ENCODE measurements around the gene LYPD1. TPM values are rescaled to one million over a fixed set of nuclear protein-coding genes. Genes with fewer than 3 reads are reported as not detected.

LYPD1 gene
- polyA plus RNA-seq, 1 donor: 4.0 TPM

GRCh38 chr2:132692816-132693215 lies 22.8 kb upstream of the LYPD1 start:
- no peak overlapping the region for H3K27ac ChIP-seq (ENCODE audit: low read length)

GRCh38 chr2:132691556-132691955 lies 21.6 kb upstream of the LYPD1 start:
- Histone ChIP-seq H3K27ac (ENCODE audit: low read length) (no peak overlapping the region), H3K27me3 (ENCODE audit: control insufficient read depth, insufficient read depth, low read length) (no peaks in the 10 kb centered on the region)

More at GRCh38 chr2:132692816-132693215, 22.8 kb upstream of the LYPD1 start:
- no peak for DNase-seq
- no peak overlapping the region for H3K4me3 ChIP-seq (ENCODE audit: low read length)
- WGBS (ENCODE audit: insufficient coverage, low lambda C conversion rate): no CpG with 5 or more reads among the region's 1 CpG
- H3K36me3 ChIP-seq (ENCODE audit: control insufficient read depth, insufficient read depth, low read length): no peaks in the 10 kb centered on the region
- H3K27me3 ChIP-seq (ENCODE audit: control insufficient read depth, insufficient read depth, low read length): no peaks in the 10 kb centered on the region
- H3K9me3 ChIP-seq (ENCODE audit: control insufficient read depth, low read depth, low read length): no peaks in the 10 kb centered on the region
- H3K4me1 ChIP-seq (ENCODE audit: control insufficient read depth, insufficient read depth, low read length): no peaks in the 10 kb centered on the region

GRCh38 chr2:132690664-132691303 lies 20.8 kb upstream of the LYPD1 start:
- whole genome bisulfite sequencing (ENCODE audit: insufficient coverage, low lambda C conversion rate): no CpG with 5 or more reads among the region's 1 CpG

More at GRCh38 chr2:132691556-132691955, 21.6 kb upstream of the LYPD1 start:
- H3K4me3 ChIP-seq (ENCODE audit: low read length): no peak overlapping the region
- DNase-seq: no peak
- no peaks in the 10 kb centered on the region for H3K9me3 ChIP-seq (ENCODE audit: control insufficient read depth, low read depth, low read length)
- WGBS (ENCODE audit: insufficient coverage, low lambda C conversion rate): no CpG with 5 or more reads among the region's 4 CpGs
- no peaks in the 10 kb centered on the region for H3K4me1 ChIP-seq (ENCODE audit: control insufficient read depth, insufficient read depth, low read length)
- H3K36me3 ChIP-seq (ENCODE audit: control insufficient read depth, insufficient read depth, low read length): no peaks in the 10 kb centered on the region

GRCh38 chr2:132681766-132682165 lies 11.8 kb upstream of the LYPD1 start:
- no peaks in the 10 kb centered on the region for H3K36me3 ChIP-seq (ENCODE audit: control insufficient read depth, insufficient read depth, low read length)
- no peak overlapping the region for H3K27ac ChIP-seq (ENCODE audit: low read length)
- 80% methylated on average over 1 of the region's 1 CpG for WGBS (ENCODE audit: insufficient coverage, low lambda C conversion rate)
- DNase-seq: no peak
- H3K4me1 ChIP-seq (ENCODE audit: control insufficient read depth, insufficient read depth, low read length): no peaks in the 10 kb centered on the region
- H3K4me3 ChIP-seq (ENCODE audit: low read length): no peak overlapping the region
- no peaks in the 10 kb centered on the region for H3K9me3 ChIP-seq (ENCODE audit: control insufficient read depth, low read depth, low read length)
- H3K27me3 ChIP-seq (ENCODE audit: control insufficient read depth, insufficient read depth, low read length): peaks cover 3% of the 10 kb centered on the region

More at GRCh38 chr2:132690664-132691303, 20.8 kb upstream of the LYPD1 start:
- H3K36me3 ChIP-seq (ENCODE audit: control insufficient read depth, insufficient read depth, low read length): no peaks in the 10 kb centered on the region
- DNase-seq: no peak
- no peaks in the 10 kb centered on the region for H3K4me1 ChIP-seq (ENCODE audit: control insufficient read depth, insufficient read depth, low read length)
- no peak overlapping the region for H3K4me3 ChIP-seq (ENCODE audit: low read length)
- no peak overlapping the region for H3K27ac ChIP-seq (ENCODE audit: low read length)
- no peaks in the 10 kb centered on the region for H3K27me3 ChIP-seq (ENCODE audit: control insufficient read depth, insufficient read depth, low read length)
- H3K9me3 ChIP-seq (ENCODE audit: control insufficient read depth, low read depth, low read length): no peaks in the 10 kb centered on the region

- DNase-seq: no peak
- H3K27me3 ChIP-seq (ENCODE audit: control insufficient read depth, insufficient read depth, low read length): peaks cover 3% of the 10 kb centered on the region
- H3K27ac ChIP-seq (ENCODE audit: low read length): no peak overlapping the region
- no peaks in the 10 kb centered on the region for H3K4me1 ChIP-seq (ENCODE audit: control insufficient read depth, insufficient read depth, low read length)
- H3K36me3 ChIP-seq (ENCODE audit: control insufficient read depth, insufficient read depth, low read length): no peaks in the 10 kb centered on the region
- no peaks in the 10 kb centered on the region for H3K9me3 ChIP-seq (ENCODE audit: control insufficient read depth, low read depth, low read length)
- no peak overlapping the region for H3K4me3 ChIP-seq (ENCODE audit: low read length)
- WGBS (ENCODE audit: insufficient coverage, low lambda C conversion rate): 100% methylated on average over 1 of the region's 3 CpGs
These were observed 10.5 kb upstream of the LYPD1 start for GRCh38 chr2:132680544-132680943.

GRCh38 chr2:132678483-132678882 lies 8.5 kb upstream of the LYPD1 start:
- 100% methylated on average over 1 of the region's 2 CpGs for WGBS (ENCODE audit: insufficient coverage, low lambda C conversion rate)
- H3K4me1 ChIP-seq (ENCODE audit: control insufficient read depth, insufficient read depth, low read length): no peaks in the 10 kb centered on the region
- no peaks in the 10 kb centered on the region for H3K36me3 ChIP-seq (ENCODE audit: control insufficient read depth, insufficient read depth, low read length)
- no peak overlapping the region for H3K4me3 ChIP-seq (ENCODE audit: low read length)
- H3K9me3 ChIP-seq (ENCODE audit: control insufficient read depth, low read depth, low read length): no peaks in the 10 kb centered on the region
- no peak for DNase-seq
- H3K27ac ChIP-seq (ENCODE audit: low read length): no peak overlapping the region
- peaks cover 3% of the 10 kb centered on the region for H3K27me3 ChIP-seq (ENCODE audit: control insufficient read depth, insufficient read depth, low read length)

- Histone ChIP-seq H3K36me3 (ENCODE audit: control insufficient read depth, insufficient read depth, low read length) (no peaks in the 10 kb centered on the region), H3K27ac (ENCODE audit: low read length) (no peak overlapping the region), H3K4me1 (ENCODE audit: control insufficient read depth, insufficient read depth, low read length) (no peaks in the 10 kb centered on the region), H3K4me3 (ENCODE audit: low read length) (no peak overlapping the region), H3K9me3 (ENCODE audit: control insufficient read depth, low read depth, low read length) (no peaks in the 10 kb centered on the region), H3K27me3 (ENCODE audit: control insufficient read depth, insufficient read depth, low read length) (peaks cover 4% of the 10 kb centered on the region)
- no peak for DNase-seq
- WGBS (ENCODE audit: insufficient coverage, low lambda C conversion rate): 100% methylated on average over 3 of the region's 5 CpGs
These were observed 7.7 kb upstream of the LYPD1 start for GRCh38 chr2:132677661-132678060.

GRCh38 chr2:132676999-132677398 lies 7.0 kb upstream of the LYPD1 start:
- no CpG with 5 or more reads among the region's 2 CpGs for WGBS (ENCODE audit: insufficient coverage, low lambda C conversion rate)
- Histone ChIP-seq H3K27ac (ENCODE audit: low read length) (no peak overlapping the region), H3K9me3 (ENCODE audit: control insufficient read depth, low read depth, low read length) (no peaks in the 10 kb centered on the region), H3K4me3 (ENCODE audit: low read length) (no peak overlapping the region), H3K36me3 (ENCODE audit: control insufficient read depth, insufficient read depth, low read length) (no peaks in the 10 kb centered on the region), H3K27me3 (ENCODE audit: control insufficient read depth, insufficient read depth, low read length) (peaks cover 7% of the 10 kb centered on the region), H3K4me1 (ENCODE audit: control insufficient read depth, insufficient read depth, low read length) (no peaks in the 10 kb centered on the region)
- no peak for DNase-seq

- no peak overlapping the region for H3K27ac ChIP-seq (ENCODE audit: low read length)
- H3K36me3 ChIP-seq (ENCODE audit: control insufficient read depth, insufficient read depth, low read length): no peaks in the 10 kb centered on the region
- WGBS (ENCODE audit: insufficient coverage, low lambda C conversion rate): no CpG with 5 or more reads among the region's 23 CpGs
- peaks cover 3% of the 10 kb centered on the region for H3K9me3 ChIP-seq (ENCODE audit: control insufficient read depth, low read depth, low read length)
- peaks cover 54% of the 10 kb centered on the region for H3K27me3 ChIP-seq (ENCODE audit: control insufficient read depth, insufficient read depth, low read length)
- peaks cover 15% of the 10 kb centered on the region for H3K4me1 ChIP-seq (ENCODE audit: control insufficient read depth, insufficient read depth, low read length)
- peak in 1 of 2 donors; percentile 31 for DNase-seq
- H3K4me3 ChIP-seq (ENCODE audit: low read length): peak overlapping the region; percentile 39
These were observed 1.3 kb upstream of the LYPD1 start for GRCh38 chr2:132671151-132671835.

- whole genome bisulfite sequencing (ENCODE audit: insufficient coverage, low lambda C conversion rate): 4% methylated on average over 4 of the region's 44 CpGs
- DNase-seq: peak in 1 of 2 donors; percentile 51
- no peaks in the 10 kb centered on the region for H3K36me3 ChIP-seq (ENCODE audit: control insufficient read depth, insufficient read depth, low read length)
These were observed 618 bp upstream of the LYPD1 start for GRCh38 chr2:132670496-132671150.

More at GRCh38 chr2:132670496-132671150, 618 bp upstream of the LYPD1 start:
- H3K4me1 ChIP-seq (ENCODE audit: control insufficient read depth, insufficient read depth, low read length): peaks cover 15% of the 10 kb centered on the region
- no peak overlapping the region for H3K27ac ChIP-seq (ENCODE audit: low read length)
- peak overlapping the region; percentile 39 for H3K4me3 ChIP-seq (ENCODE audit: low read length)
- H3K27me3 ChIP-seq (ENCODE audit: control insufficient read depth, insufficient read depth, low read length): peaks cover 56% of the 10 kb centered on the region
- peaks cover 3% of the 10 kb centered on the region for H3K9me3 ChIP-seq (ENCODE audit: control insufficient read depth, low read depth, low read length)
